Parathyroid adenoma (tissue), 2 donors: ENCODE measurements around the gene TUBA4B.

Experiments used
- H2AFZ ChIP-seq: fragments of 300-600 bp; sonication (generic); one replicate; pipeline ENCODE4 v1.7.0; 2017; ENCODE audit warnings: antibody characterized with exemption, mild to moderate bottlenecking
- H3K27ac ChIP-seq: fragments of 300-600 bp; sonication (generic); one replicate; pipeline ENCODE4 v1.7.0; 2017
- H3K27me3 ChIP-seq: fragments of 300-600 bp; sonication (generic); one replicate; pipeline ENCODE4 v1.7.0; 2017; ENCODE audit warnings: low read length; ENCODE audit not compliant: control insufficient read depth, insufficient read depth
- H3K36me3 ChIP-seq: fragments of 300-600 bp; sonication (generic); one replicate; pipeline ENCODE4 v1.7.0; 2017; ENCODE audit warnings: low read length; ENCODE audit not compliant: control insufficient read depth, insufficient read depth
- H3K4me1 ChIP-seq: fragments of 300-600 bp; sonication (generic); one replicate; pipeline ENCODE4 v1.7.0; 2017; ENCODE audit warnings: control low read depth
- H3K4me2 ChIP-seq: fragments of 300-600 bp; sonication (generic); one replicate; pipeline ENCODE4 v1.7.0; 2017; ENCODE audit warnings: low read length
- H3K4me3 ChIP-seq: fragments of 300-600 bp; sonication (generic); one replicate; pipeline ENCODE4 v1.7.0; 2017; ENCODE audit warnings: low read depth, low read length
- H3K79me2 ChIP-seq: fragments of 300-600 bp; sonication (generic); one replicate; pipeline ENCODE4 v1.7.0; 2017; ENCODE audit warnings: control low read depth
- H3K9ac ChIP-seq: fragments of 300-600 bp; sonication (generic); one replicate; pipeline ENCODE4 v1.7.0; 2017; ENCODE audit warnings: mild to moderate bottlenecking
- H3K9me3 ChIP-seq: fragments of 300-600 bp; sonication (generic); one replicate; pipeline ENCODE4 v1.7.0; 2017; ENCODE audit warnings: low read length; ENCODE audit not compliant: control insufficient read depth
- TF ChIP-seq, protein P1 (sequence below): fragments of 300-600 bp; sonication (generic); IDR thresholded peaks from one replicate; pipeline ENCODE4 v1.7.0; 2017; ENCODE audit warnings: antibody characterized with exemption, mild to moderate bottlenecking
- donor health status: primary hyperparathyroidism.

The TUBA4B gene

DNA sequence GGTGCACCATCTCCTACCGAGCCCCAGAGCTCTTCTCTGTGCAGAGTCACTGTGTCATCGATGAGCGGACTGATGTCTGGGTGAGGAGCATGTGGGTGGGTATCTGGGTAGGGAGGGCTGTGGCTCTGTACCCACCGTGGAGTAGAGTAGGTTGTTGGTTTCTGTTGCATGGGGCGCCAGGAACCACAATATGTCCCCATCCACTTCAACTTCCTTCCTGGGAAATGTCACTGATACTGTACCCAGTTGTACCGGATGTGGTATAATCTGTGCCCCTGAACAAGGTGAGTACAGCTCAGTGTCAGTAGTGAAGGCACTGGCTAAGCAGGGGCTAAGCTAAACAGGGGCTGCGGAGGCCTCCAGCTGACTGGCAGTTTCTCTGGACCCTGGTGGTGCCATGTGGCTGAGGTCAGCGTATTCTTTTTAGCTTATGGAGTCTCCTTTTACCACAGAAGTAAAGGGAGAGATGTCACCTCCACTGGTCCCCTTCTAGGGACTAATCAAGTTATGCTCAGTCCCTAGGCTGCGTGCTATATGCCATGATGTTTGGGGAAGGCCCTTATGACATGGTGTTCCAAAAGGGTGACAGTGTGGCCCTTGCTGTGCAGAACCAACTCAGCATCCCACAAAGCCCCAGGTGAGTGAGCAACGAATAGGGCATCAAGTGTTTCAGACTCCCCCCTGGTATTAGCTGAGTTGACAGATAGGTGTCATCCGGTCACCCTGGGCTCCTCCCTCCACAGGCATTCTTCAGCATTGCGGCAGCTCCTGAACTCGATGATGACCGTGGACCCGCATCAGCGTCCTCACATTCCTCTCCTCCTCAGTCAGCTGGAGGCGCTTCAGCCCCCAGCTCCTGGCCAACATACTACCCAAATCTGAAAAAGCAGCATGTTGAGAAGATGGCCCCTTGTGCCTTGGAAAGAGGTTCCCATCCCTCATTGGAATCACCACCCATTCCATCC lies 5.1 kb upstream of the TUBA4B start:
- no peak overlapping the region for H3K27ac ChIP-seq

DNA sequence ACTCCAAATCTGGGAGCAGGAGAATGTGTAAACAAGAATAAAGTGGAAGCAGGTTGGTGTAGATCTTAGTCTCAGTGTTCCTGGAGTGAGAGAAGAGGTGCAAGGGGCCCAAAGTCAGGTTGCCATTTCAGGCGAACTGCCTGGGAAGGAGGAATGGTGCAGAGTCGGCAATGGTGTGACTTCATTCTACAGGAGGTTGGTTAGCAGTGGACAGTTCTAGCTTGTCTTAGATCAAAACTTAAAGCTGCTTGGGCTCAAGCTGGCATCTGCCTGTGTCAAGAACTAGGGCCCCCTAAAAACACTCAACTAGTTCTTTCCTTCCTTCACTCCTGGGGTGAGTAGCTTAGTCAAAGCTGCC lies 4.2 kb upstream of the TUBA4B start:
- Histone ChIP-seq H3K9ac (no peak overlapping the region), H3K27me3 (no peaks in the 10 kb centered on the region), H3K79me2 (peaks cover 2% of the 10 kb centered on the region), H3K27ac (peak overlapping the region; percentile 74), H3K4me2 (no peak overlapping the region), H3K4me3 (no peak overlapping the region), H2AFZ (no peak overlapping the region), H3K4me1 (peaks cover 28% of the 10 kb centered on the region), H3K9me3 (no peaks in the 10 kb centered on the region), H3K36me3 (no peaks in the 10 kb centered on the region)
- TF ChIP-seq, protein P1, sequence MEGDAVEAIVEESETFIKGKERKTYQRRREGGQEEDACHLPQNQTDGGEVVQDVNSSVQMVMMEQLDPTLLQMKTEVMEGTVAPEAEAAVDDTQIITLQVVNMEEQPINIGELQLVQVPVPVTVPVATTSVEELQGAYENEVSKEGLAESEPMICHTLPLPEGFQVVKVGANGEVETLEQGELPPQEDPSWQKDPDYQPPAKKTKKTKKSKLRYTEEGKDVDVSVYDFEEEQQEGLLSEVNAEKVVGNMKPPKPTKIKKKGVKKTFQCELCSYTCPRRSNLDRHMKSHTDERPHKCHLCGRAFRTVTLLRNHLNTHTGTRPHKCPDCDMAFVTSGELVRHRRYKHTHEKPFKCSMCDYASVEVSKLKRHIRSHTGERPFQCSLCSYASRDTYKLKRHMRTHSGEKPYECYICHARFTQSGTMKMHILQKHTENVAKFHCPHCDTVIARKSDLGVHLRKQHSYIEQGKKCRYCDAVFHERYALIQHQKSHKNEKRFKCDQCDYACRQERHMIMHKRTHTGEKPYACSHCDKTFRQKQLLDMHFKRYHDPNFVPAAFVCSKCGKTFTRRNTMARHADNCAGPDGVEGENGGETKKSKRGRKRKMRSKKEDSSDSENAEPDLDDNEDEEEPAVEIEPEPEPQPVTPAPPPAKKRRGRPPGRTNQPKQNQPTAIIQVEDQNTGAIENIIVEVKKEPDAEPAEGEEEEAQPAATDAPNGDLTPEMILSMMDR: no peak

More for the DNA sequence above, 5.1 kb upstream of the TUBA4B start:
- no peak overlapping the region for H3K9ac ChIP-seq
- peaks cover 30% of the 10 kb centered on the region for H3K4me1 ChIP-seq
- no peak overlapping the region for H3K4me3 ChIP-seq
- H3K36me3 ChIP-seq: no peaks in the 10 kb centered on the region
- no peaks in the 10 kb centered on the region for H3K79me2 ChIP-seq
- H3K4me2 ChIP-seq: no peak overlapping the region
- H2AFZ ChIP-seq: no peak overlapping the region
- H3K27me3 ChIP-seq: no peaks in the 10 kb centered on the region
- H3K9me3 ChIP-seq: no peaks in the 10 kb centered on the region
- TF ChIP-seq, protein P1: no peak

DNA sequence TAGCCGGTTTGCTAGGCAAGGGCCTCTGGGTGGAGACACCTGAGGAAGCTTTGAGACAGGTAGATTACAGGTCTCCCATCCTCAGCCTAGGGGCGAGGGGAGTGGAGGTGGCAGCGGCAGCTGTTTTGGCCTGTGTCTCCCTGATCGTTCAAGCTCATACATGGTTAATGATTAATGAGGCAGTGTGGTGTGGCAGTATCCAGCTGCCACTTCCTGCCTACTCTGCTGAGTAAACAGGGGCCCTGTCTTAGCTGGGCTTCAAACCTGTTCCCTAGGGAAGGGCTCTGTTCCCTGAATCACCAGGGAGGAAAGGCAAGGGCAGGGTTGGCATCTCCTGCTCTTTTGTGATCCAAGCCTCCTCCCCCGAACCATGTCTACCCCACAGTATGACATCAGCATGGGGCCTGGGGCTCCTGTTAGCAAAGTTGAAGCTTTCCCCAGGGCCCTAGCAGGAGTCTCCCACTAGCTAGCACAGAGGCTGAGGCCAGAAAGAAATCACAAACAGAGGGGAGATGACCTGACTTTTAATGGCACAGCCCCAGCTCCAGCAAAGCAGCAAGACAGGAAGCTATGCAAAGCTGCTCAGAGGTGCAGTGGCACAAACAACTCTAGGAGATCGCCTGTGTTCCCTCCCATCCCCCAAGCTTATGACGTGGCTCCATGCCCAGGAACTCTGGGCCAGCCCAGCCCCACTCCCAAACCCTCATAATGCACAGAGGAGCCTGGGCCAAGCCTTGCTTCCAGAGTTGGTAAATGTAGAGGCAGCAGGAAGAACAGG lies 3.7 kb upstream of the TUBA4B start:
- no peak overlapping the region for H2AFZ ChIP-seq
- peaks cover 2% of the 10 kb centered on the region for H3K79me2 ChIP-seq
- H3K4me2 ChIP-seq: peak overlapping the region; percentile 51
- no peak overlapping the region for H3K9ac ChIP-seq
- H3K4me3 ChIP-seq: peak overlapping the region; percentile 28
- peak overlapping the region; percentile 74 for H3K27ac ChIP-seq
- TF ChIP-seq, protein P1: no peak
- H3K27me3 ChIP-seq: no peaks in the 10 kb centered on the region
- H3K4me1 ChIP-seq: peaks cover 30% of the 10 kb centered on the region
- no peaks in the 10 kb centered on the region for H3K9me3 ChIP-seq
- H3K36me3 ChIP-seq: no peaks in the 10 kb centered on the region

DNA sequence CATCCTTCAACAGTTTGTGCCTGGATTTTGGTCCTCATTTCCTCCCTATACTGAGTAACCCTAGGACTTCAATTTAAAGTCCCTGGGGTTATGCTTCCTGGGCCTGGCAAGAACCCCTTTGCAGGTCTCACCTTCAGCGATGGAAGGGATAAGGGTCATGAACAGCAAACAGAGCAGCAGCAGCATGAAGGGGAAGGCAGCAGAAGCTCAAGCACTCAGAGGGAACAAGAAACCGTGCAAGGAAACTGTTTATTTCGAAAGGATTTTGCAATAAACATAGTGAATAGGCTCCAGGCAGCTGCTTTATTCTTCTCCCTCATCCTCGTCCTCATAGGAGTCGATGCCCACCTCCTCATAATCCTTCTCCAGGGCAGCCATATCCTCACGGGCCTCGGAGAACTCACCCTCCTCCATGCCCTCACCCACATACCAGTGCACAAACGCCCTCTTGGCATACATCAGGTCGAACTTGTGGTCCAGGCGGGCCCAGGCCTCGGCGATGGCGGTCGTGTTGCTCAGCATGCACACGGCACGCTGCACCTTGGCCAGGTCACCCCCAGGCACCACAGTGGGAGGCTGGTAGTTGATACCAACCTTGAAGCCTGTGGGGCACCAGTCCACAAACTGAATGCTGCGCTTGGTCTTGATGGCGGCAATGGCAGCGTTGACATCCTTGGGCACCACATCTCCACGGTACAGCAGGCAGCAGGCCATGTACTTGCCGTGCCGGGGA lies 2.8 kb upstream of the TUBA4B start:
- H3K36me3 ChIP-seq: no peaks in the 10 kb centered on the region
- peak overlapping the region; percentile 28 for H3K4me3 ChIP-seq
- H3K27ac ChIP-seq: peak overlapping the region; percentile 74
- no peak overlapping the region for H2AFZ ChIP-seq
- H3K9me3 ChIP-seq: no peaks in the 10 kb centered on the region
- no peaks in the 10 kb centered on the region for H3K27me3 ChIP-seq
- peaks cover 34% of the 10 kb centered on the region for H3K4me1 ChIP-seq
- no peak overlapping the region for H3K9ac ChIP-seq
- H3K79me2 ChIP-seq: peaks cover 2% of the 10 kb centered on the region
- peak overlapping the region; percentile 38 for H3K4me2 ChIP-seq
- TF ChIP-seq, protein P1: no peak
